ENCODE data around the gene SPON1.
A peak's percentile ranks its signal among the peaks of the same experiment; 100 is the strongest.

The SPON1 gene

GRCh38 chr11:13958641-13959400 is 3.7 kb upstream of the SPON1 start:
- FAIRE-seq (no peak), DNase-seq (ENCODE audit: insufficient read length, low spot score) (no peak)
- no peak for TF ChIP-seq CTCF (IDR thresholded peaks at IDR 0.05; ENCODE audit: insufficient read depth, missing control alignments)

DNA sequence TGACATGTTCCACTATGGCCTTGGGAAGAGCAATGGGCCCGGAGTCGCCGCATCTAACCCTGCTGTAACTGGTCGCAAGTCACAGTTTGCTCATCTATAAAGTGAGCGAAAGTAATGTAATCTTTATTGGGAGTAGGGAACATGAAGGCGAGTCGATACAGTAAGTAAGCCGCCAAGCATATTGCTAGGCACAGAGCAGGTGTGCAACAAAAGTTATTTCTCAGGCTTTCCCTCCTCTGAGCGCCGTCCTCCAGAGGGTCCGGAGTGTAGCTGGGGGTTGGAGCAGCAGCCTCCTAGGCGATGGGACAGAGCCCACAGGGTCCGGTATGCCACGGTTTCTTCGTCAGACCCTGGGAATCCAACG is 343 bp upstream of the SPON1 start:
- DNase-seq (ENCODE audit: insufficient read length, low spot score) (no peak), FAIRE-seq (no peak)
- TF ChIP-seq CTCF (IDR thresholded peaks at IDR 0.05; ENCODE audit: insufficient read depth, missing control alignments) = no peak

DNA sequence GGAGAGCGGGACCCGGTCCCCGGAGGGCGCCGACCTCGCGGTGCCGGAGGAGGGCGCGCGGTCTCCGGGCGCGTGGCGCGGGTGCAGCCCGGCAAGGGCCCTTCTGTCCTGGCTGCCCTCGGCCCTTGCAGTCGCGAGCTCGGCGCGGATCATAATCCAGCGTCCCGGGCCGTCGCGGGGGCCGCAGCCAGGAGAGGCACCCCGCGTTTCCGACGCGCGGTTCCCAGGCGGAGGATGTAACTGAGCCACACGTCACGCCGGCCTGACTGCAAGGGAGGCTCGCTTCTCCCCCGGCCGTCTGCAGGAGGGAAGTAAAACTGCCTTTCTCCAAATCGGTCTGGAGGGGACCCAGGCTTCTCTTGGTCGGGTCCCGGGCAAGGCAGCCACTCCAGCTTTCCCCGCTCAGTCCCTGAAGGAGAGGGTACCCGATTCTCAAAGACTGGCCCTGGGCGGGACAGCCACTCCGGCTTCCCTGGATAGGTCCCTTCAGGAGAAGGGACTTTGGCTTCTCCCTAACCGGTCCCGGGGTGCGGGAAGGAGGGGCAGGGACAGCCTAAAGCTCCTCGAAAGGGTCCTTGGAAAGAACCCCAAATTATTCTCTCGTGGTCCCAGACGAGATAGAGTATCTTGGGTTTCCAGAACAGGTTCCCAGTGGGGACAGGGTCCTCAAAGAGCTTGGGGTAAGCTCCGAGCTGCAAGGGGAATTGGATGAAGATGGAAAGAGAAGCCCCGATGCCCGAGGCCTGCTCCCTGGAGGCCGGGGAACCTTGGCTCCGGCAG is 836 bp downstream of the SPON1 start:
- no peak for TF ChIP-seq CTCF (IDR thresholded peaks at IDR 0.05; ENCODE audit: insufficient read depth, missing control alignments)
- no peak for FAIRE-seq
- DNase-seq (ENCODE audit: insufficient read length, low spot score) = peak; percentile 33

GRCh38 chr11:13963949-13964770 is 1.6 kb downstream of the SPON1 start:
- DNase-seq (ENCODE audit: insufficient read length, low spot score) = peak; percentile 47
- no peak for FAIRE-seq
- TF ChIP-seq CTCF (IDR thresholded peaks at IDR 0.05; ENCODE audit: insufficient read depth, missing control alignments) = no peak

GRCh38 chr11:13964771-13965074 is 2.2 kb downstream of the SPON1 start:
- TF ChIP-seq CTCF (IDR thresholded peaks at IDR 0.05; ENCODE audit: insufficient read depth, missing control alignments) = no peak
- DNase-seq (ENCODE audit: insufficient read length, low spot score) (no peak), FAIRE-seq (no peak)

DNA sequence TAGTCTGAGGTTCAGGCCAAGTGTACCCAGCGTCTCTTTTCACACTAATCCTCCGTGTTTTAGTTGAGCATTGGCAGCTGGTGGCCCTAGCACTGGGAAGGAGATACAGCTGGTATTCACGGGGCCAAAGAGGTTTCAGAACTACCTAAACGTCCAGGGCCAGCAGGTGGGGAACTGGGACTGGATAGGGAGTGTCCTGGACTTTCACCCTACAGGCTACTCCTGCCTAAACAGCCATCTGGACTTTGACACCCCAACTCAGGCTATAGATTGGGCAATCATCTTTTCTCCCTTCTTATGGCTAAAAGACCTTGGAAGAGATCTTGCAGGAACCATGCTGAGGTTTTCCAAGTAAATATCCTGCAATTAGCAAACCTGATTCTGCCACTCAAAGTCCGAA is 2.8 kb downstream of the SPON1 start:
- FAIRE-seq (no peak), DNase-seq (ENCODE audit: insufficient read length, low spot score) (no peak)
- TF ChIP-seq CTCF (IDR thresholded peaks at IDR 0.05; ENCODE audit: insufficient read depth, missing control alignments) = no peak
